ENCODE results near the gene EIF5B. TPM values are rescaled to one million over a fixed set of nuclear protein-coding genes. Genes with fewer than 3 reads are reported as not detected.

The EIF5B gene
- total RNA-seq, 2 donors from 2014 or later = 50.7 to 81.0 TPM

DNA sequence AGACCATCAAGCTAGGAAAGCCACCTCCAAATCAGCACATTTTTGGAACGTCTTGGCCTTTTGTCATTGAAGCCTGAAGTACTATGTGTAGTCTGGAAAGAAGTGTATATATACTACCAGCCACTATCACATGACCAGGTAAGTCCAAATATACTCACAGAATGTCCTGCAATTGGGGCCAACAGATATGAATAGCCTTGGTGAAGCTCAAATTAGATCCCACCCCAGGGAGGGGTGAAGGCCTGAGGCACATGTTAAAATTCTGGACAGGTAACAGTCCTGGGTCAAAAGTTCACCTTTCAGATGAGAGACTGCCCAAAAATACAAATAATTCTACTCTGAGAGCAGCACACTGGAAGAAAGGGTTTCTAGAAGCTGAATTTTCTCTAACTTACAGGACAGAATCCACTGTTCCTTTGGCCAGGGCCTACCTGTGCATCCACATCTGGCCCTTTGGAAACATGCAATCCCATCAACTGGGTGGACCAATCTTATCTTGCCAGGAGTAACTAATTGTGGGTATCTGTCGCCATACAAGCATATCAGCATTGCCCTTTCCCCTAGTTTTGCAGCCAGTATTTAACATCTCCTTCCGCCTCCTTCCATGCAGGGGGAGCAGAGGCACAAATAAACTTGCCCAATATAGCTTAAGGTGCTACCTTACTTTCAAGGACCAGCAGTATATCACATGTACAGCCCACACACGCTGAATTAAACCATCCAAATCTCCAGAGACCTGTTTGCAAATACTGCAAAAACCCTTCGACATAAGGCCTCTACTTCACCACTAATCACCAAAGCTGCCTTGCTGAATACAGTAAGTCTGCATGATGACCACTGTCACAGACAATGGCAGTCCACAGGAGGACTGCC, 67.8 kb downstream of the EIF5B start:
- Histone ChIP-seq H3K36me3 (peaks cover 68% of the 10 kb centered on the region), H3K4me3 (no peak overlapping the region), H3K9me3 (no peaks in the 10 kb centered on the region), H3K27ac (peak overlapping the region; percentile 9 to 79), H3K27me3 (no peaks in the 10 kb centered on the region), H3K4me1 (peaks cover 0 to 28% of the 10 kb centered on the region in 2 donors)
- TF ChIP-seq, protein P1, sequence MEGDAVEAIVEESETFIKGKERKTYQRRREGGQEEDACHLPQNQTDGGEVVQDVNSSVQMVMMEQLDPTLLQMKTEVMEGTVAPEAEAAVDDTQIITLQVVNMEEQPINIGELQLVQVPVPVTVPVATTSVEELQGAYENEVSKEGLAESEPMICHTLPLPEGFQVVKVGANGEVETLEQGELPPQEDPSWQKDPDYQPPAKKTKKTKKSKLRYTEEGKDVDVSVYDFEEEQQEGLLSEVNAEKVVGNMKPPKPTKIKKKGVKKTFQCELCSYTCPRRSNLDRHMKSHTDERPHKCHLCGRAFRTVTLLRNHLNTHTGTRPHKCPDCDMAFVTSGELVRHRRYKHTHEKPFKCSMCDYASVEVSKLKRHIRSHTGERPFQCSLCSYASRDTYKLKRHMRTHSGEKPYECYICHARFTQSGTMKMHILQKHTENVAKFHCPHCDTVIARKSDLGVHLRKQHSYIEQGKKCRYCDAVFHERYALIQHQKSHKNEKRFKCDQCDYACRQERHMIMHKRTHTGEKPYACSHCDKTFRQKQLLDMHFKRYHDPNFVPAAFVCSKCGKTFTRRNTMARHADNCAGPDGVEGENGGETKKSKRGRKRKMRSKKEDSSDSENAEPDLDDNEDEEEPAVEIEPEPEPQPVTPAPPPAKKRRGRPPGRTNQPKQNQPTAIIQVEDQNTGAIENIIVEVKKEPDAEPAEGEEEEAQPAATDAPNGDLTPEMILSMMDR (IDR thresholded peaks at IDR 0.05) = no peak
- DNase-seq (ENCODE audit: low spot score) = no peak

DNA sequence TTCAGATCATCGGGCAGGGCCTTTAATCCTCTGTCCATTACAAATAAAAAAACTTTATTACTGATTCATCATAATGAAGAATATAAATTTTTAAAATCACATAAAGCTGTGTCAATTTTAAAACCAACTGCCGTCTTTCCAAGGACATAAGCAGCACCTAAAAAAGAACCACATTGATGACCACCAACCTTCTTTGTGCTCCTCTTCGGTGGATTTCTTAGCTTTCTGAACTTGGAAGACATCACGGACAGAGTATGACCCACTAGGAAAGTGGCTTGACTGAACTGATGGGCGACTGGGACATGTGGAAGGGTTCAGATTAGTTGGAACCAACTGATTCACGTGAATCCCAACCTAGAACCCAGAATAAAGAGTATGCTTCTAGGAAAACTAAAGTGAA, 68.9 kb downstream of the EIF5B start:
- Histone ChIP-seq H3K36me3 (peaks cover 68% of the 10 kb centered on the region), H3K9me3 (no peaks in the 10 kb centered on the region), H3K27ac (peak overlapping the region in 1 of 2 donors; percentile 79), H3K4me1 (peaks cover 0 to 27% of the 10 kb centered on the region in 2 donors), H3K27me3 (no peaks in the 10 kb centered on the region), H3K4me3 (no peak overlapping the region)
- TF ChIP-seq, protein P1 (IDR thresholded peaks at IDR 0.05) = no peak
- no peak for DNase-seq (ENCODE audit: low spot score)

DNA sequence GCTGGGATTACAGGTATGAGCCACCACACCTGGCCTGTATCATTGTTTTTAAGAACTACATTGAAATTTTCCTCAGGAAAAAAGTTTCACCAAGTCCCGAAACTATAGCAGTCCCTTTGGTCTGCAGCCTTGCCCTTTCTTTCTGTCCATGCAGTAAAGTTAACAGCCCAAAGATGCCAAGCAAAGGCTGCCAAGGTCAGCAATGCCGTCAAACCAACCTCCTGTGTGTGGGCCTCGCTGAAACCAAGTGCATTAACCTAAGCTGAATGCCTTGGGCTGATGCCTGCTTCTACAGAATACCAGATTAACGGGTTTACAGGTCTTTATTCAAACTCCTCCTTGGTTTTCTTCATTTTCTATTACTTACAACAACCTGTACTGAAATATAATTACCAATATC, 73.1 kb downstream of the EIF5B start:
- TF ChIP-seq, protein P1 (IDR thresholded peaks at IDR 0.05) = no peak
- Histone ChIP-seq H3K4me3 (no peak overlapping the region), H3K4me1 (peaks cover 0 to 2% of the 10 kb centered on the region in 2 donors), H3K9me3 (no peaks in the 10 kb centered on the region), H3K27ac (no peak overlapping the region), H3K36me3 (peaks cover 64% of the 10 kb centered on the region), H3K27me3 (no peaks in the 10 kb centered on the region)
- DNase-seq (ENCODE audit: low spot score) = no peak

DNA sequence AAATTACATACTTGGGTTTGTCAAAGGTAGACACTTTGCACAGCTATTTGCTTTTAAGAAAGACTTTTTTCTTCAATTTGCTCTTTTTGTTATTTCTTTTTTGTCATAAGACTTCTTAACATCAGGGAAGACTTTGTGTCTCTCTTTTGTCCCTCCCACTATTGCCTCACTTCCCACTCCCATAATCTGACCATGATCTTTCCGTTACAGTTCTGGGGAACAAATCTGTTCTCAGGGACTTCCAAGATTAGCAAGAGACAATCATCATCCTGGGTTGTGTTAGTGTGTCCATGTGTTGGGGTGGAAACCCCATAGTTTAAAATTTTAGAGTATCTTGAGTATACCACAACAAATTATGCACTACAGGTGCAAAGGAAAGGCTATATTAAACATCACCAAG, 77.4 kb downstream of the EIF5B start:
- peaks cover 77% of the 10 kb centered on the region for H3K36me3 ChIP-seq

DNA sequence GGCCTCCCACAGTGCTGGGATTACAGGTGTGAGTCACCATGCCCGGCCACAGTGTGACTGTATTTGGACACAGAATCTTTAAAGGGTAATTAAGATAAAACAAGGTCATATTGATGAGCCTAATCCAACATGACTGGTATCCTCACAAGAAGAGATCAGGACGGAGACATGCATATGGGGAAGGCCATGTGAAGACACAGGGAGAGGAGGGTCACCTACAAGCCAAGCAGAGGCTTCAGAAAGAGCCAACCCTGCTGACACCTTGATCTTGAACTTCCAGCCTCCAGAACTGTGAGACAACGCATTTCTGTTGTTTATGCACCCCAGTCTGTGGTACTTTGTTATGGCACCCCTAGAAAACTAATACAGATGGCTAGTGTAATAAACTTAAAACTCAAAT, 80.2 kb downstream of the EIF5B start:
- TF ChIP-seq, protein P1 (IDR thresholded peaks at IDR 0.05) = no peak

More for the DNA sequence above, 77.4 kb downstream of the EIF5B start:
- TF ChIP-seq, protein P1 (IDR thresholded peaks at IDR 0.05) = no peak
- H3K27me3 ChIP-seq = no peaks in the 10 kb centered on the region
- no peak overlapping the region for H3K27ac ChIP-seq
- H3K4me3 ChIP-seq = no peak overlapping the region
- H3K4me1 ChIP-seq = no peaks in the 10 kb centered on the region
- no peak for DNase-seq (ENCODE audit: low spot score)
- H3K9me3 ChIP-seq = no peaks in the 10 kb centered on the region

More for the DNA sequence above, 80.2 kb downstream of the EIF5B start:
- peaks cover 0 to 5% of the 10 kb centered on the region in 2 donors for H3K4me1 ChIP-seq
- no peak for DNase-seq (ENCODE audit: low spot score)
- H3K4me3 ChIP-seq = no peak overlapping the region
- no peak overlapping the region for H3K27ac ChIP-seq
- H3K36me3 ChIP-seq = peaks cover 69% of the 10 kb centered on the region
- no peaks in the 10 kb centered on the region for H3K9me3 ChIP-seq
- no peaks in the 10 kb centered on the region for H3K27me3 ChIP-seq
